ENCODE data around the gene GRK5.
"Not testable (repeated sequence)": the region's sequence is repeated elsewhere in the genome, so short reads cannot be mapped to it uniquely, and the experiment has no call there.

The GRK5 gene

GRCh38 chr10:119207366-119207666 is at the start of gene GRK5:
Gene GRK5, plus strand, starts transcription at chr10:119207571. Its CDS starts 347 bp downstream, at chr10:119207918.
- DNase-seq = peak; percentile 98

- DNase-seq = no peak
Measured at GRCh38 chr10:119159332-119159731, 48.0 kb upstream of the GRK5 start.

GRCh38 chr10:119161680-119162451 is 45.5 kb upstream of the GRK5 start:
- DNase-seq = peak; percentile 37

GRCh38 chr10:119162452-119163092 is 44.8 kb upstream of the GRK5 start:
- no peak for DNase-seq

GRCh38 chr10:119165171-119166117 is 41.9 kb upstream of the GRK5 start, which contains the start of gene SFXN4:
Gene SFXN4, minus strand, starts transcription at chr10:119165714. Its CDS starts 67 bp downstream, at chr10:119165647.
- DNase-seq = peak; percentile 54

GRCh38 chr10:119166118-119166500 is 41.3 kb upstream of the GRK5 start:
- DNase-seq = no peak

- DNase-seq = no peak
Measured at GRCh38 chr10:119166564-119166963, 40.8 kb upstream of the GRK5 start.

- DNase-seq = no peak
Measured at GRCh38 chr10:119167041-119167440, 40.3 kb upstream of the GRK5 start.

- DNase-seq = no peak
Measured at GRCh38 chr10:119174109-119174508, 33.3 kb upstream of the GRK5 start.

GRCh38 chr10:119176166-119176565 is 31.2 kb upstream of the GRK5 start:
- no peak for DNase-seq

- no peak for DNase-seq
Measured at GRCh38 chr10:119177708-119178371, 29.5 kb upstream of the GRK5 start.

GRCh38 chr10:119178372-119179119 is 28.8 kb upstream of the GRK5 start, which contains the start of gene PRDX3:
Gene PRDX3, minus strand, starts transcription at chr10:119178812. Its CDS starts 22 bp downstream, at chr10:119178790.
- DNase-seq = peak; percentile 91

GRCh38 chr10:119180850-119181400 is 26.4 kb upstream of the GRK5 start:
- not testable (repeated sequence) for DNase-seq

- no peak for DNase-seq
Measured at GRCh38 chr10:119183664-119184412, 23.5 kb upstream of the GRK5 start.

- peak; percentile 32 for DNase-seq
Measured at GRCh38 chr10:119189811-119190282, 17.5 kb upstream of the GRK5 start.

- peak; percentile 97 for DNase-seq
Measured at GRCh38 chr10:119190353-119190752, 17.0 kb upstream of the GRK5 start.

GRCh38 chr10:119190954-119191785 is 16.2 kb upstream of the GRK5 start:
- no peak for DNase-seq

- no peak for DNase-seq
Measured at GRCh38 chr10:119191881-119192280, 15.5 kb upstream of the GRK5 start.

- DNase-seq = peak; percentile 59
Measured at GRCh38 chr10:119197921-119198320, 9.4 kb upstream of the GRK5 start.

GRCh38 chr10:119198438-119198837 is 8.9 kb upstream of the GRK5 start:
- DNase-seq = no peak

Data from fibroblast of skin of right quadriceps (primary cell).